RCC 7860 (cell line): ENCODE data around the gene SAMM50.
"Not testable (repeated sequence)": the region's sequence is repeated elsewhere in the genome, so short reads cannot be mapped to it uniquely, and the experiment has no call there.

ENCODE experiments used
- DNase-seq: peaks from one replicate; pipeline ENCODE4 v3.0.0-alpha.2; 2015; ENCODE audit warnings: low spot score
- FAIRE-seq: peaks from 2 replicates; lab custom pipeline; 2012; peaks lifted over from hg19 to GRCh38; lab: Jason Lieb, UNC

SAMM50 gene

GRCh38 chr22:44000123-44000522 is 44.9 kb downstream of the SAMM50 start:
- DNase-seq (no peak), FAIRE-seq (no peak)

- no peak for FAIRE-seq
- no peak for DNase-seq
Observed at GRCh38 chr22:44001521-44001920, 46.3 kb downstream of the SAMM50 start.

- FAIRE-seq (no peak), DNase-seq (no peak)
Observed at GRCh38 chr22:44002324-44002723, 47.1 kb downstream of the SAMM50 start.

- DNase-seq (no peak), FAIRE-seq (no peak)
Observed at GRCh38 chr22:44002997-44003396, 47.8 kb downstream of the SAMM50 start.

- FAIRE-seq (no peak), DNase-seq (no peak)
Observed at GRCh38 chr22:44003405-44004103, 48.3 kb downstream of the SAMM50 start.

- FAIRE-seq (no peak), DNase-seq (no peak)
Observed at GRCh38 chr22:44004104-44004460, 48.8 kb downstream of the SAMM50 start.

- FAIRE-seq (no peak), DNase-seq (no peak)
Observed at GRCh38 chr22:44005524-44005923, 50.3 kb downstream of the SAMM50 start.

- FAIRE-seq = no peak
Observed at GRCh38 chr22:44012162-44012561, 56.9 kb downstream of the SAMM50 start.

GRCh38 chr22:44012591-44012990 is 57.3 kb downstream of the SAMM50 start:
- DNase-seq (no peak), FAIRE-seq (no peak)

More at GRCh38 chr22:44012162-44012561, 56.9 kb downstream of the SAMM50 start:
- no peak for DNase-seq

GRCh38 chr22:44014241-44014640 is 59.0 kb downstream of the SAMM50 start:
- DNase-seq = no peak
- no peak for FAIRE-seq

GRCh38 chr22:44016586-44016985 is 61.3 kb downstream of the SAMM50 start:
- not testable (repeated sequence) for DNase-seq, FAIRE-seq

- FAIRE-seq (no peak), DNase-seq (no peak)
Observed at GRCh38 chr22:44018594-44018993, 63.4 kb downstream of the SAMM50 start.

GRCh38 chr22:44019416-44019815 is 64.2 kb downstream of the SAMM50 start:
- FAIRE-seq (no peak), DNase-seq (no peak)

- FAIRE-seq (no peak), DNase-seq (no peak)
Observed at GRCh38 chr22:44019846-44020245, 64.6 kb downstream of the SAMM50 start.

GRCh38 chr22:44020981-44021380 is 65.7 kb downstream of the SAMM50 start:
- DNase-seq (no peak), FAIRE-seq (no peak)

GRCh38 chr22:44023404-44024287 is 68.4 kb downstream of the SAMM50 start:
- DNase-seq (peak; percentile 20), FAIRE-seq (no peak)

GRCh38 chr22:44024288-44024921 is 69.2 kb downstream of the SAMM50 start, which contains the start of gene PARVB:
Gene PARVB (plus strand): TSS chr22:44024302. CDS start chr22:44024340, 38 bp downstream.
- no peak for FAIRE-seq
- no peak for DNase-seq

GRCh38 chr22:44025171-44026065 is 70.2 kb downstream of the SAMM50 start:
- FAIRE-seq = no peak

GRCh38 chr22:44026066-44026629 is 70.9 kb downstream of the SAMM50 start:
- DNase-seq (no peak), FAIRE-seq (no peak)

More at GRCh38 chr22:44025171-44026065, 70.2 kb downstream of the SAMM50 start:
- no peak for DNase-seq
